GM18526 (cell line): ENCODE measurements around the gene NKD2.

Experiments used
- POLR2A ChIP-seq: IDR thresholded peaks from 3 replicates; pipeline ENCODE4 v1.6.1; 2011; ENCODE audit not compliant: insufficient read length; ENCODE audit errors: extremely low read depth

Gene NKD2

GRCh38 chr5:968881-969280, 39.7 kb upstream of the NKD2 start:
- TF ChIP-seq POLR2A, result no peak

- TF ChIP-seq POLR2A, result no peak
Measured at GRCh38 chr5:969408-969839, 39.2 kb upstream of the NKD2 start.

- TF ChIP-seq POLR2A, result no peak
Measured at GRCh38 chr5:976849-977751, 31.5 kb upstream of the NKD2 start.

GRCh38 chr5:978054-978453, 30.5 kb upstream of the NKD2 start:
- no peak for TF ChIP-seq POLR2A

GRCh38 chr5:978693-979092, 29.9 kb upstream of the NKD2 start:
- no peak for TF ChIP-seq POLR2A

DNA sequence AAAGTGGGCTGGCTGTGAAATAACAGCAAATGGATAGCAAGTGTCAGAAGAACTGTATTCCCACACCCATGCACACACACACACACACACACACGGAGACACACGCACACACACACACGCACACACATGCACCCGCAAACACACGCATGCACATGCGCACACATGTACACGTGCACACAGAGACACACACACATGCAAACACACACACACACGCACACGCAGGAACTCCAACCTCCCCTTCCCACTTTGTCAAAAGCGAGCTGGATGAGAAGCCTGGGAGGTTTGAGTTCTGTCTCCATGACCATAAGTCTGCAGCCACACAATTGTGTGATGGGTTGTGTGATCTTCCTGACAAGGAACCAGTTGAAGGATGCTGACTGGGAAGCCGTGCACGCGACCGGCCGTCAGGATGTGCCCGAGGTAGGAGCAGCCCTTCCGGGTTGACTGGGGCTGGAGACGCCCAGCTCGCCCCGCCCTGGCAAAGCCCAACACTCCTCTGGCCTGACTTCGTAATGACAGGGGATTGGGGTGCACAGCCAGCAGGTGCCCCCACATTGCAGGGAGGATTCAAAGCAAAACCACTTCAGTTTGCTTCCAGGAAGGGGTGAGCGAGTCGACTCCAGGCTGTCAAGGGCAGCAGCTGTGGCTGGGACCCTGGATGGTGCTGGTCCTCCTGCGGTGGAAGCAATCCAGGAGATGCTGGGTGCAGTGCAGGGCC, 29.3 kb upstream of the NKD2 start:
- TF ChIP-seq POLR2A, result no peak

DNA sequence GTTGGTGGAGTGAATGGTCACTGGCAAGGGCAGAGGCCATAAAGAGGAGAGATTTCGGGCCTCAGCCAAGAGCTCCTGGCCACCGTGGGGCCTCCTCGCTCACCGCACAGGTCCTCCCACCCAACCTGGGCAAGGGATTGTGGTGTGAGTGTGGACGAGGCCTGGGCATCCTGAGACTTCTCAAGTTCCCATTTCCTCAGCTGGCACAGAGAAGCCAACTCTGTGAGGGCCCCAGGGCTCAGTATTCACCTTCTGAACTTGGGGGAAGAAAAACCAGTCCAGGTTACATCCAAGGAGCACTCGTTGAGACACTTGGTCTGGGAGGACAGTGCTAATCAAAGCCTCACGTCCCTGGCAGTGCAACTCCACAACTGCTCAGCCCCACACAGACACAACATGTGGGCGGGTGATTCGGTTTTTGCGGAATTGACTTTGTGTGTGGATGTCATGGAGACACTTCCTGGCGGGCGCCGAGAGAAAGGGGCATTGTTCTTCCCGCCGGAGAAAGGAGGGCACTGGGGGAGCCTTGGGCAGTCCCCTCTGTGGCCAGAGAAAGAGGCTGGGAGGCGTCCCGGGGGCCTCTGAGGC, 28.5 kb upstream of the NKD2 start:
- no peak for TF ChIP-seq POLR2A

DNA sequence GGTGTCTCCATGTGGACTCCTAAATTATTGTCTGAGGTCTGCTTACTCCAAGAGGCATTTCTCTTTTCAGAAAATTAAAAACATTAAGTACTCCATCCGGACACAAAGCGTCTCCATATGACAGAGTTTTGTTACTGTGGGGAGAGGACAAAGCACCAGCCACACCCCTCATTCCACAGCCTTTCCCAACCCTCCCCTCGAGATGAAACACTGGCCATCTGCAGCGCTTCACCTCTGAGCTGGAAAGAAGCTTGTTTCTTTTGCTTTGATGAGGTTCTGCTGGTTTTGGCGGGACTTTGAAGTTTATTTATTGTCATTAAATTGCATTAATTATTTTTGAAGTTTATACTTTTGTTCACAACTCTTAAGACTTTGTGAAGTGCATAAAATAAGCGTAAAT, 27.6 kb upstream of the NKD2 start:
- TF ChIP-seq POLR2A, result no peak

GRCh38 chr5:981456-981855, 27.1 kb upstream of the NKD2 start:
- TF ChIP-seq POLR2A, result no peak

GRCh38 chr5:982377-983237, 26.0 kb upstream of the NKD2 start:
- TF ChIP-seq POLR2A, result no peak

DNA sequence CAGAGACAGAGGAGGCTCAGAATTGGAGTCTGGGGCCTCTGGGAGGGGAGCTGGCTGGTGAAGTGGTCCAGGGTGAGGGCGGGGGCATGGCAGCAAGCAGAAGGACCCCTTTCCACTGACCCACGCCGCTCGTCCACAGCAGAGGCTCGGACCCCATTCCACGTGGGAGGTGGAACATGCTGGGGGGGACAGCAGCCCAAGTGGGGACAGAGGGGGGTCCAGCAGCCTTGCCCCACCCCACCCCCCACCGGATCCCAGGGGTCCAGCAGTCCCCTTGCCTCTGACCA, 25.4 kb upstream of the NKD2 start:
- no peak for TF ChIP-seq POLR2A

GRCh38 chr5:983568-983967, 25.0 kb upstream of the NKD2 start:
- TF ChIP-seq POLR2A, result no peak

- TF ChIP-seq POLR2A, result no peak
Measured at GRCh38 chr5:984774-985173, 23.8 kb upstream of the NKD2 start.

DNA sequence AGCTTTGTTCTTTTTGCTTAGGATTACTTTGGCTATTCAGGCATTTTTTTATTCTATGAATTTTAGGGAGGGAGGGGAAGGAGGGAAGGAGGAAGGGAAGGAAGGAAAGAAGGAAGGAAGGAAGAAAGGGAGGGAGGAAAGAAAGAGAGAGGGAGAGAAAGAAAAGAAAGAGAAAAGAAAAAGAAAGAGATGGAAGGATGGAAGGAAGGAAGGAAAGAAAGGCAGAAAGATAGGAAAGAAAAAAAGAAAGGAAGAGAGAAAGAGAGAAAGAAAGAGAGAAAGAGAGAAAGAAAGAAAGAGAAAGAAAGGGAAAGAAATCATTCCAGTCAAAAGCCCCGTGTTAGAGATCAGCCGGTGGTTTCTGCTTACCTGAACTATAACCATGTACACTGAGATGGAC, 20.8 kb upstream of the NKD2 start:
- TF ChIP-seq POLR2A, result no peak

GRCh38 chr5:988322-988721, 20.3 kb upstream of the NKD2 start:
- no peak for TF ChIP-seq POLR2A
